NCI-H748 (cell line): ENCODE data around the gene POR.
A peak's percentile ranks its signal among the peaks of the same experiment; 100 is the strongest.
"Not testable (repeated sequence)": the region's sequence is repeated elsewhere in the genome, so short reads cannot be mapped to it uniquely, and the experiment has no call there.

ENCODE experiments used
- DNase-seq: peaks from one replicate; lab custom pipeline; 2025; ENCODE audit not compliant: unreplicated experiment; lab: John Stamatoyannopoulos, UW

The POR gene

GRCh38 chr7:75988568-75989499, 73.9 kb downstream of the POR start:
- no peak for DNase-seq

GRCh38 chr7:75989500-75990388, 74.8 kb downstream of the POR start:
- DNase-seq: no peak

GRCh38 chr7:75991531-75992082, 76.7 kb downstream of the POR start:
- no peak for DNase-seq

GRCh38 chr7:75992083-75992755, 77.3 kb downstream of the POR start:
- DNase-seq: no peak

- DNase-seq: peak; percentile 65
Observed at GRCh38 chr7:75993689-75994387, 78.9 kb downstream of the POR start.

GRCh38 chr7:75994388-75995051, 79.6 kb downstream of the POR start, which contains the start of gene TMEM120A:
Gene TMEM120A (minus strand): TSS chr7:75994595. CDS start chr7:75994570, 25 bp downstream.
- DNase-seq: peak; percentile 94

GRCh38 chr7:75995052-75995471, 80.1 kb downstream of the POR start:
- peak; percentile 30 for DNase-seq

- no peak for DNase-seq
Observed at GRCh38 chr7:75995996-75996395, 81.0 kb downstream of the POR start.

GRCh38 chr7:75996476-75996875, 81.5 kb downstream of the POR start:
- DNase-seq: no peak

- DNase-seq: no peak
Observed at GRCh38 chr7:75998038-75998437, 83.1 kb downstream of the POR start.

- DNase-seq: no peak
Observed at GRCh38 chr7:76000566-76000965, 85.6 kb downstream of the POR start.

- DNase-seq: no peak
Observed at GRCh38 chr7:76002139-76002538, 87.2 kb downstream of the POR start.

- DNase-seq: no peak
Observed at GRCh38 chr7:76002822-76003221, 87.9 kb downstream of the POR start.

- DNase-seq: no peak
Observed at GRCh38 chr7:76003351-76003750, 88.4 kb downstream of the POR start.

- not testable (repeated sequence) for DNase-seq
Observed at GRCh38 chr7:76005004-76005403, 90.0 kb downstream of the POR start.

GRCh38 chr7:76008156-76008687, 93.3 kb downstream of the POR start:
- no peak for DNase-seq

- no peak for DNase-seq
Observed at GRCh38 chr7:76009672-76010600, 95.0 kb downstream of the POR start.

- no peak for DNase-seq
Observed at GRCh38 chr7:76011442-76011861, 96.5 kb downstream of the POR start.
